ENCODE data around the gene TNNI3.
"Not testable (repeated sequence)": the region's sequence is repeated elsewhere in the genome, so short reads cannot be mapped to it uniquely, and the experiment has no call there.

TNNI3 gene

DNA sequence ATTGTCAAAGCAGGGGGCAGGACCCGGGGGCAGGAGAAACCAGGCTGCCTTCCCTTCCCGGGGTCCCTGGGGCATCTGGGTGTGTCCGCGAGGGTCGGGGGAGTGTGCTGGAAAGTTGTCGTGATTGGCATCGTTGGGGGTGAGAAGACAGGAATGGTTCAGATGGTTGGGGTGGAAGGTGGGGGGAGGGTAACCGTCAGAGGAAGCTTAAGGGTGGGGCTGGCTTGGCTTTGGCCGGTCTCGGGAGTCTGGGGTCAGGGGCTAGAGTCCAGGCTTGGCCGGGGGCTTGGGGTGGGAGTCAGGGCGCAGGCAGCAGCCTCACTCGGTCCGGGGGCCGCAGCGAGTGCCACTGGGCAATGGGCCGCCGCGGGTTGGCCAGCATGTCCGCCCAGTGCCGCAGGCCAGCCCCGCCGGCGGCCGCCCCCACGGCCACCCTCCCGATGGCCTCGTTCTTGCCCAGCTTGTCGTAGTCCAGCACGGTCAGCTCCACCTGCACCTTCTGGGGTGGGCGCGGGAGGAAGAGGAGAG is 15.7 kb upstream of the TNNI3 start:
- no peak for DNase-seq (ENCODE audit: low read depth)

DNA sequence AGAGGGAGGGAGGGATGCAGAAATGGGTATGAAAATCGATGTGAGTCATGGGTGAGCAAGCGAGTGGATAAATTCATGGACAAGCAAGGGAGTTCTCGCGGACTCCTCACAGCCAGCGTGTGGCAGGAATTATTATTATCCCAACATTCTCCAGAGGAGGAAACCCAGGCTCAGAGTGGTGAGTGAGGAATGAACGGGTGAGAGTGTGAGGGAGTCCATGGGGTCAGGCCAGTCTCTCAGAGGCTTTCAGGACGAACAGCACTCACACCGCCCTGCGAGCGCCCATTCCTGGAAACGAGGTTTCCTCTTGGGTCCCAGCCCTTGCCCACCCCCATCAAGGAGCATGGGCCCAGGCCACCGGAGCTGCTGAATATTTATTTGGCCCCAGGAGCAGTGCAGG is 15.2 kb upstream of the TNNI3 start:
- DNase-seq (ENCODE audit: low read depth): no peak

DNA sequence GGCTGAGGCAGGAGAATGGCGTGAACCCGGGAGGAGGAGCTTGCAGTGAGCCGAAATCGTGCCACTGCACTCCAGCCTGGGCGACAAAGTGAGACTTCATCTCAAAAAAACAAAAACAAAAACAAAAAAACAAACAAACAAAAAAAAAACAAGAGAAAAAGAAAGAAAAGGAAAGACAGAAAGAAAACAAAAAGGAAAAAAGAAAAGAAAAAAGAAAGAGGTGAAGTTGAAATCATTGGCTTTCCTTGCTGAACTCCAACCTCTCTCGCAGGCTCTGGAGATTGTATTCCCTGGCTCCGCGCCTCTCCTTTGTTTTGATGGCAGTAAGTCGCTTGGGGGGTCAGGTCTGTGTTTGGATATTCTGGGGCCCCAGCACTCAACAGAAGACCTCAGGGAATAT is 14.8 kb upstream of the TNNI3 start:
- DNase-seq (ENCODE audit: low read depth): not testable (repeated sequence)

DNA sequence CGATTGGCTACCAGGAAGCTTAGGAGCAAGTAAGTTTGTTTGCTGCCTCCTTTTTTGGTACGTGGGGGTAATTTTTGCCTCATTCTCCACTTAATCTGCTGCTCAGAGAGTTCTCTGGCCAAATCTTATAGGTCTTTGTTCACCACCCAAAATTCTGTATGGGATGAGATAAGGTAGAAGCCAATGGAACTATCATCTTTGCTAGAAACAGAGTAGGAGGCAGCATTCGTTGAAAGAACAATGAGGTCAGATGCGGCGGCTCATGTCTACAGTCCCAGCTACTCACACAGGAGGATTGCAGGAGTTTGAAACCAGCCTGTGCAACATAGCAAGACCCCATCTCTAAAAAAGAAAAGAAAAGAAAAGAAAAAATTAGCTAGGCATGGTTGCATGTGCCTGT is 13.9 kb upstream of the TNNI3 start:
- no peak for DNase-seq (ENCODE audit: low read depth)

DNA sequence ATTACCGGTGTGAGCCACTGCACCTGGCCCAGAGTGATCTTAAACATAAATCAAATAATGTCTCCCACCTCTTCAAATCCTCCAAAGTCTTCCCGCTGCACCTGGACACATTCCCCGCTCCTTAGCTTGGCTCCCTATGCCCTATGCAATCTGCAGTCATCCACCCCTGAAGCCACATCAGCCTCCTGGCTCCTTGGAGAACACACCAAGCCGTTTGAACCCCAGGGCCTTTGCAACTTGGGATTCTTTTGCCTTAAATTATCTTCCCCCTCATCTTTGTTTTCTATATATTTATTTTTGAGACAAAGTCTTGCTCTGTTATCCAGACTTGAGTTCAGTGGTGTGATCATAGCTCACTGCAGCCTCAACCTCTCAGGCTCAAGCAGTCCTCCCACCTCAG is 11.6 kb upstream of the TNNI3 start:
- no peak for DNase-seq (ENCODE audit: low read depth)

DNA sequence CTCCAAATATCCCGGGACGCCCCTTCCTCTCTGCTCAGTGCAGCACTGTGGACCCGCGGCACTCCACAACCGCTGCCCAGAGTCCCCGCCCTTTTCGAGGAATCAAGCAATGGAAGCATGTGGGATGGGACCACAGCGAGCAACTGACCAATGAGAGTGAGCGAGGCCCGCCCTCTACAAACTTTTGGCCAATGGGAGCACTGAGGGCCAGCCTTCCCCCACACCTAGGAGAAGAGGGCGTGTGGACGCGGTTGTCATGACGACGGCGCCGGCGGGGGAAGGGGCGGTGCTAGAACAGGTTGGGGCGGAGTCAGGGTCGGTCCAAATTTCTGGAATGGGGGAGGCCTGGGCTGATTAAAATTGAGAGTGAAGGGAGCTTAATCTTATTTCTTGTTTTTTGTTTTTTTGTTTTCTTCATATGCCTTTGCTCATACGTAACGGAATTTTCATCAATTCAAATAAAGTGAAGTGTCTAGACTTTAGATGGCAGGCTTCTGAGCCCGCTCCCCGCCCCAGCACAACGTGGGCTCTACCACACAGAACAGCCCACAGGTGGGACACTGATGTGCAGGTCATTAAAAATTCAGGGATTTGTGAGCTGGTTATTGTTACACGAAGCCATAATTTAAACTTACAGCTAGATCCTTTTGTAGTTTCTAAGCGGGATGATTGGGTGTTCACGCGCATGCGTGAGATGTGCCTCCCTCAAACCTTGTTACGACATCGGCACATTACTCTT is 9.2 kb upstream of the TNNI3 start, which contains the start of gene DNAAF3:
TSS of gene DNAAF3 (minus strand) at position 84 of the 739 bp plus-strand sequence. CDS start 200 bp downstream, outside the sequence.
- peak; percentile 45 for DNase-seq (ENCODE audit: low read depth)

DNA sequence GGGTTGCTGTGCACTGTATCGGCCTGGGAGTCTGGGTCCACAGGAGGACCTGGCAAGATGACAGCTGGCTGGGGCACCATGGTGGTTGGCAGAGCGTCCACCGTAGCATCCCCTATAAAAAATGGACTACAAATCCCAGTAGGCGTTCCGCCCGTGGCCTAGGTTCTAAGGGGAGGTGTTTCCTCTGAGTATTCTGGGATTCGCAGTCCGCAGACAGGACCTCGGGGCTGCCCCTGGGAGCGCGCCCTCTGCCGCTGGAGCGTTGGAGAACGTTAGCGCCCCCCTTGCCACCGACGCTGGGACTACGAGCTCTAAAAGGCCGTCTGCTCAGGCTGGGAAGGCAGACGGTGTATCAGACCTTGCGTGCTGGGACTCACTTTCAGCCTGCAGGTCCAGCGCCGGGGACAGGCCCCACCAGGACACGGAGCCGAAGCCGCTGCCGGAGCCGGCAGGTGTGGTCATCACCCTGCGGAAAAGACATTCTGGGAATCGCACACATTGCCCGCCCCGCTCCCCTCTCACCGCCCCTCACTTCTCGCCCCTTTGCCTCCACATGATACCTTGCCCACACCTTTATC is 8.5 kb upstream of the TNNI3 start:
- no peak for DNase-seq (ENCODE audit: low read depth)

DNA sequence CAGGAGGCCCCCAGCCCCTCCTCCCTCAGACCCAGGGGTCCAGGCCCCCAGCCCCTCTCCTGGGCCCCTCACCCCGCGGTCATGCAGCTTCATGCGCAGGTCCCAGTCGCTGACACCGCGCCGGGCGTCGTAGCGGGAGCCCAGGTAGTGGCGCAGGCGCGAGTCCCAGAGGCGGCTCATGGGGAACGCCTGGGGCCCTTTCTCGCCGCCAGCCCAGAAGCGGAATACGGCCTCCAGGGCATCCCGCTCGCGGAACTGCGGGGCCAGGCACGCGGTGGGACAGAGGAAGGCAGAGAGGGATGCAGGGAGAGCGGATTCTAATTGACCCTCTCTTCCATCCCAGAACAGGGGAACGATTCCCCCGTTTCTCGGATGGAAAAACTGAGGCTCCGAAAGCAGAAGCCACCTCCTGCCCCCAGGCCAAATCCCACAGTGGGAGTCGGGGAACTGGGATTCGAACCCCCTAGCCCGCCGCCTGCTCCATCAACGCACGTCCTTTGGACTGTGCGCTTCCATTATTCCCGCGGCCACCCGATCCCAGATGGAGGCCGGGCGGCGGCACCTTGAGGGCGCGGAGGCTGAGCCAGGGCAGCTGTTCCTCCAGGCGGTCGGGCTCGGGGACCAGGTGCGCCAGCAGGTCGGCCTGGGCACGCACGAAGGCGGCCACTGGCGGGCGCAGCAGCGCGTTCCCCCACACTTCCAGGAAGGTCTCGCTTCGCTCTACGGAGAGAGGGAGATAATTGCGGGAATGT is 4.2 kb upstream of the TNNI3 start:
- no peak for DNase-seq (ENCODE audit: low read depth)

DNA sequence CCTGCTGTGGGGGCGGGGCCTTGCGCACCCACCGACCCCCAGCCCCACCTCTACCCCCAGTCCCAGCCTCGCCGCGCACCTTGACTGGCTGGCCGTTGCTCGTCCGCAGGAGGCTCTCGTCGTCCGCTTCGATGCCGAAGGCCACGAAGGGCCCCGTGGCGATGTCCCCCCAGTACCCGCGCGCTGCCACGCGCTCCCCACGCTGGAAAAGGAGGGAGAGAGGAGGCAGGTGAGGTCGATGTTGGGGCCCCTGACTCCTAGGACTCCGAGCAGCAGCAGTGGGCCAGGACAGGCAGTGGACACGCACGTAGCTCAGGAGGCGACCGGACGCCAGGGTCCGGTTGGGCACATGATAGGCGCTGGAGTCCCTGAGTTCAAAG is 3.4 kb upstream of the TNNI3 start:
- no peak for DNase-seq (ENCODE audit: low read depth)

DNA sequence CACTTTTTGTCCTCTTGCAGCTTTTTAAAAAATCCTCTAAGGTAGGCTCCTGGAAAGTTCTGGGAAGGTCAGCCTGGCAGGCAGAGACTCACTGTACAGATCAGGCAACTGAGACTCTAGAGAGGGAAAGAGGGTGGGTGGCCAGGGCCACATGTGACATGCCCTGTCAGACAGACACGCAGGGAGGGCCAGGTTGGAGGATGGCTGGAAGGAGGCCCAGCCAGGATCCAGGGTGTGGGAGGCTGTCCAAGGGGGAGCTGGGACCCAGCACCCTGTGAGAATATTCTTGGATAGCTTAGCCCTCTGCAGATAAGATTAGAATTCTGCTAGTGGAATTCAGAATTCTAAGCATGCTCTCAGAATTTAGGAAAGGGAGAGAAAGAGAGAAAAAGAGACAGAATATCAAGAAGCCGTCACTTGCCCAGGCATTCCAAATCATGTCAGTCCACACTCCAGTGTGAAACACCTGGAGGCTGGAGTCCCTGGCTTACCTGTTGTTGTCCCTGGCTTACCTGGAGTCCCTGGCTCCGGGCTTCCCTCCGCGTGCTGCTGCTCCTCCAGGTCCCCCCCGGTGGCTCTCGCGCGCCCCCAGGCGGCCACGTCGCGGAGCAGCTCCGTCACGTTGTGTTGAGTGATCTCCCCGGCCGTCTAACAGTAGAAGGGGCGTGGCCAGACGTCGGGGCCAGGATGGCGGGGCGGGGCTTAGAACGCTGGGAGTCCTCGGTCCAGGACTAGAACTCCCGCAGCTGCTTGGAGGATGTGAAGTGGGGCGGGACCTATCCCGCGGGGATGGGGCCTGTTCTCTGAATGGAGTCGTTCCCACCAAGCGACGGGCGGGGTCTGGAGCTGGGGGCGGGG is 2.8 kb upstream of the TNNI3 start:
- peak; percentile 78 for DNase-seq (ENCODE audit: low read depth)

DNA sequence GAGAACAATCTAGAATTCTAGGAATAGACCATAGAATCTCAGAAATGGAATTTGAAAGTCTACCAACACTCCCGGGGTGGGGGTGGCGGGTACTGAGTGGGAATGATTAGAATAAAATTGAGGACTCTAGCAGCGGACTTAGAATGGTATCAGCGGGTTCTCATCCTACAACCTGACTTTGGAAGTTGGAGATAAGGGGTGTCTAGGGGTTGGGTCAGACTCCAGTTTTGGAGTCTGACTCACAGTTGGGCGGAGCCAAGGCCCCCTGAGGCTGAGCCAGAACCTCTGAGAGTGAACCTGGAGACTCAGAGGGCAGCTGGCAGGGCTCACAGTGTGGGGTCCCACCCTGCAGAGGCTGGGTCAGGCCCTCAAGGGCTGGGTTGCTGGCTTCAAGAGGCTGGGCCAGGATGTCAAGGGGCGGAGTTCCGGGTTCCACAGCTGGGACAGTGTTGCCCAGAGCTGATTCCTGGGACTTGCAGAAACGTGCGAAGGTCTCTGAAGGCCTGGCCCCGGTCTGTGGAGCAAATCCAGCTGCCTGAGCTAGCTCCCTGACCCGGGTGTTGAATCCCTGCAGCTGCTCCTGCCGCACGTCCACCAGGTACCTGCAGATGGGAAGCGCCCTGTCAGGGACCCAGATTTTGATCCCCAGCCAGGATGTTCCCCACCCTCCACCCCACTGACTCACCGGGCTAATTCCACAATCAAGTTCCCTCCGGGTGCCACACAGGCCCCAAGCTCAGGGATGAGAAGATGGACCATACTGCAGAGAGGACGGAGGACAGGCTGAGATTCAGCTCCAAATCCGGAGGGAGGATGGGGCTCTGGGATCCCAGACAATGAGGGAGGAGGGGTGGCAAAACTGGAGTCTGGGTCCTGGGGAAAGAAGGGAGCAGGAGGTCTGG is 1.6 kb upstream of the TNNI3 start:
- DNase-seq (ENCODE audit: low read depth): no peak

DNA sequence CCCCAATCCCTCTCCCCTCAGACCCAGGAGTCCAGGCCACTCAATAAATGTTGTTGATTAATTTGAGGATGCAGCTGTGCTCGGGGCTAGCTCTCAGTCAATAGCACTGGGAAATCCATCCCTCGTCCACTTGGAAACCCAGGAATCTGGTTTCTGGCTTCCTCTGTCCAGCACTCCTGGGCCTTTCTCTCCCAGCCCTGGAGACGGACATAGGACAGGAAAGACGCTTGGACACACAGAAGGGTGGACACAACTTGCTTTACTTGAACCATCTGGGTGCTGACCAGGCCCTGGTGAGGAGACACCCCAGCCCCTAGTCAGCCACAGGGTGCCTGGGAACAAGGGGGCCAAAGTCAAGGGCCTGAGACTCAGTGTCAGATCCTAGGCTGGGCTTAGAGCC is 891 bp upstream of the TNNI3 start:
- no peak for DNase-seq (ENCODE audit: low read depth)

DNA sequence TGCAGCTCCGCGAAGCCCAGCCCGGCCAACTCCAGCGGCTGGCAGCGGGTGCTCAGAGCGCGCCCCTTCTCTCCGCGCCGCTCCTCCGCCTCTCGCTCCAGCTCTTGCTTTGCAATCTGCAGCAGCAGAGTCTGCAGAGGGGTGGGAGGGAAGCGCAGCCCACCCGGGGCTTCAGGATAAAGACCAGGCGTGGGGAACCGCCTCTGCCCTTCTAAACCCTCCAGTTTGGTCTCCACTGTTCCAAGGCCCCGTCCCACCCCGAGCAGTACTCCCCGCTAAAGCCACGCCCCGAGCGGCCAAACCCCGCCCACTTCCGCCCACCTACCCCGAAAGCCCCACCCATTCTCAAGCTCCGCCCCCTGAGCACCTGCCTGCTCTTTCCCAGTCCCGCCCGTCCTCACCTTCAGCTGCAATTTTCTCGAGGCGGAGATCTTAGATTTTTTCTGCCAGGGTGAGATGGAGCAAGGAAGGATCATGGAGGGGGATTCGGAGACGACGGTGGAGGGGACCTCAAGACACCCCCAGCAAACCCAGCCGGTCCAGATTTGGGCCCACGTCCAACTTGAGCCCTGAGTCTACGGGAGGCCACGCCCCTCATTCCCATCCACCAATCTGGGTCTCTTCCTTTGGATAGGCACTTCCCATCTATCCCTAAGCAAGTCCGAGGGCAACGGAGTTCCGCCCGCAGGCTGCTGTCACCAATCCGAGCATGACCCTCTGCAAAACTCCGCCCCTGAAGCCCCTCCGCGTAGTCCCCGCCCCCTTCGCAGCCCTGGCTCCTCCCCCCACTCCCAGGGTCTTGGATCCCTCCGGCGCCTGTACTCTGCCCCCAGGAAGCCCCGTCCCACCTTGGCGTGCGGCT is 1.1 kb downstream of the TNNI3 start:
- DNase-seq (ENCODE audit: low read depth): no peak

DNA sequence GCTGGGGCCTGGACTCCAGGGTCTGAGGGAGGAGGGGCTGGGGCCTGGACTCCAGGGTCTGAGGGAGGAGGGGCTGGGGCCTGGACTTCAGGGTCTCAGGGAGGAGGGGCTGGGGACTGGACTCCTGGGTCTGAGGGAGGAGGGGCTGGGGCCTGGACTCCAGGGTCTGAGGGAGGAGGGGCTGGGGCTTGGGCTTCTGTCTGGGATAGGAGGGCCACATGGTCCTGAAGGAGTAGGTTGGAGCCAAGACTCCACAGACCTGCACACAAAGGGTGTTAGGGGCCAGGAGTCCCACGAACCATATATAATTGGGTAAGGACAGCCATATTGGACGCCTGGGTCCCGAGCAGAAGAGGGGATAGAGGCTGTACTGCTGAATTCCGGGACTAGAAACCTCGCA is 1.7 kb downstream of the TNNI3 start:
- DNase-seq (ENCODE audit: low read depth): not testable (repeated sequence)

DNA sequence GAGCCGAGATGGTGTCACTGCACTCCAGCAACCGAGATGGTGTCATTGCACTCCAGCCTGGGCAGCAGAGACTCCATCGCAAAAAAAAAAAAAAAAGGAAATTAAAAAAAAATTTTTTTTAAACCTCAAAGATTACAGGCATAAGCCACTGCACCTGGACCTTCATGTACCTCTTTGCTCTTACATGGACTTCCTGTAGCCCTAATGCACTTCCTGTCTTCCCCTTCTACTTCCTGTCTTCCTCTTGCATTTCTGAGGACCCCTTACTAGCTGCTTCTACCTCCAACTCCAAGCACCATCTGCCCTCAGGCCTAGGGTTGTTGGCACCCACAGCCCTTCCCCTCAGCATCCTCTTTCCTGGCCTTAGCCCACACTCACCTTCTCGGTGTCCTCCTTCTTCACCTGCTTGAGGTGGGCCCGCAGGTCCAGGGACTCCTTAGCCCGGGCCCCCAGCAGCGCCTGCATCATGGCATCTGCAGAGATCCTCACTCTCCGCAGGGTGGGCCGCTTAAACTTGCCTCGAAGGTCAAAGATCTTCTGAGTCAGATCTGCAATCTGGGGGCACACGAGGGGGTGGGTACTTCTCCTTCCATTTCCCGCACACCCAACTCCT is 3.8 kb downstream of the TNNI3 start:
- DNase-seq (ENCODE audit: low read depth): no peak

DNA sequence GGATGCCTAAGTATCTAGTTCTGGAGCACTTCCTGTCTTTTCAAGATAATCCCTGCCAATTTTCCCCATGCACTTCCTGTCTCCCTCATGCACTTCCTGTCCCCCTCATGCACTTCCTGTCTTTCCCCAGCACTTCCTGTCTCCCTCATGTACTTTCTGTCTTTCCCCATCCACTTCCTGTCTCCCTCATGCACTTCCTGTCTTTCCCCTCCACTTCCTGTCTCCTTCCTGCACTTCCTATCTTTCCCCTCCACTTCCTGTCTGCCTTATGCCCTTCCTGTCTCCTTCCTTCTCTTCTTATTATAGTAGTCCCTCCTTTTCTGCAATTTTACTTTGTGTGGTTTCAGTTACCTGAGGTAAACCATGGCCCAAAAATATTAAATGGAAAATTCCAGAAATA is 5.5 kb downstream of the TNNI3 start:
- DNase-seq (ENCODE audit: low read depth): no peak

DNA sequence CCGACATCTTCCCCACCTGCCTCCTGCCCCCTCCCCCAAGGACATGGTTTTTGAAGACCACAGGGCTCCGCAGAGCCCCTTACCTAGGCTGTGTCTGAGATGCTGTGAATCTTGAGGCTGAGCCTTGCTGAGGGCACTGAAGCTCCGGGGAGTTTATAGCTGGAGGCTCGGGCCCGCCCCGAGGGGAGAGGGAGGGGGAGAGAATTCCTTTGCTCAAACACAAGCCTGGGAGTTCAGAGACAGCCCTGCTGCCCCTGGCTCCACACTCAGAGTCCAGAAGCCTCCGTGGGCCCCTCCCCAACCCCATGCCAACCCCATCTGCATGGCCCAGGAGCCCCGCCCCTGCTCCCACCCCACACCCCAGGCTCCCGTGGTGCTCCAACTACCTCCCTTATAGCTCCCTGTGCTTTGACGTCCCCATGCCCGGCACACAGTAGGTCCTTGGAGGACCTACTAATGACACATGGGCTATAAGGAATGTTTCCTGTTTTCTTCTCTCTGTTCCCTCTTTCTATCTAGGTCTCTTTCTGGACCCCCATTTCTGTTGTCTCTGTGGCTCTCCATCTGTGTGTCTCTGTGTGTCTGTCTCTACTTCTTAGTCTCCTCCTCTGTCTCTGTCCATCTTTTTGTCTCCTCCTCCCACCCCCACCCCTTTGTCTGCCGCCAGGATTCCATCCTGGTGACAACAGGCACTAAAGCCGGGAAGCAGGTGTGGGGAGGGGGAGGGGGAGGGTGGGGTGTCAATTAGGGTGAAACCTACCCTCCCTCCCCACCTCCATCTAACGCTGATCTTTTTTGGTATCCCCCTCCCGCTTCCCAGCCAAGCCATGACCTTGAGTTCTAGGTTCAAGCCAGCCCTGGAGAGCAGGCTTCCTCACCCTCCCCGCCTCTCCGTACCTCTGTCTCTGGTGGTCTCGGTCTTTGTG is 8.2 kb downstream of the TNNI3 start, which contains the start of gene TNNT1:
TSS of gene TNNT1 (minus strand) at position 129 of the 926 bp plus-strand sequence. CDS start 2,049 bp downstream, outside the sequence.
- no peak for DNase-seq (ENCODE audit: low read depth)

DNA sequence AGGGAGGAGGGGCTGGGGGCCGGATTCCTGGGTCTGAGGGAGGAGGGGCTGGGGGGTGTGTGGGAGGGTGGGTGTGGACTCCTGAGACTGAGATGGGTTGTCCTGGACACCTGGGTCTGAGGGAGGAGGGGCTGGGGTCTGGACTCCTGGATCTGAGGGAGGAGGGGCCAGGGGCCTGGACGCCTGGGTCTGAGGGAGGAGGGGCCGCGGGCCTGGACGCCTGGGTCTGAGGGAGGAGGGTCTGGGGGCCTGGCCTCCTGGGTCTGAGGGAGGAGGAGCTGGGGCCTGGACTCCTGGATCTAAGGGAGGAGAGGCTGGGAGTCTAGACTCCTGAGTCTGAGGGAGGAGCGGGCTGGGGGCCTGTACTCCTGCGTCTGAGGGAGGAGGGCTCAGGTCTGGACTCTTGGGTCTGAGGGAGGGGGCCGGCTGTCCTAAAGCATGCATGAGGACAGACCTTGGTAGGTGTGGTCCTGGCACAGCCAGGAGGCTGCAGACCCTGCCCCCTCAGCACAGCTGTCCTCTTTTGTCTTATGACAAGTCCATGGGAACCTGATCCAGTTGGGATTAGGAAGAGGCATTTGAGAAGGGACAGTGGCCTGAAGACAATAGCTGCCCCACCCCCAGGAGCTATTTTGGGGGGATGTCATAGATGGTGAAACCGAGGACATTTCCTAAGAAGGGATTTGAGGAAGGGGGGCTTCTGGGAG is 9.8 kb downstream of the TNNI3 start:
- DNase-seq (ENCODE audit: low read depth): no peak
